Parathyroid adenoma (tissue), 2 donors: Measurements from ENCODE around the gene FIBIN.
"Not testable (repeated sequence)": the region's sequence is repeated elsewhere in the genome, so short reads cannot be mapped to it uniquely, and the experiment has no call there.

Experiments
- H2AFZ ChIP-seq: fragments of 300-600 bp; sonication (generic); one replicate; pipeline ENCODE4 v1.7.0; 2017; ENCODE audit warnings: antibody characterized with exemption, mild to moderate bottlenecking
- H3K27ac ChIP-seq: fragments of 300-600 bp; sonication (generic); one replicate; pipeline ENCODE4 v1.7.0; 2017
- H3K27me3 ChIP-seq: fragments of 300-600 bp; sonication (generic); one replicate; pipeline ENCODE4 v1.7.0; 2017; ENCODE audit warnings: low read length; ENCODE audit not compliant: control insufficient read depth, insufficient read depth
- H3K36me3 ChIP-seq: fragments of 300-600 bp; sonication (generic); one replicate; pipeline ENCODE4 v1.7.0; 2017; ENCODE audit warnings: low read length; ENCODE audit not compliant: control insufficient read depth, insufficient read depth
- H3K4me1 ChIP-seq: fragments of 300-600 bp; sonication (generic); one replicate; pipeline ENCODE4 v1.7.0; 2017; ENCODE audit warnings: control low read depth
- H3K4me2 ChIP-seq: fragments of 300-600 bp; sonication (generic); one replicate; pipeline ENCODE4 v1.7.0; 2017; ENCODE audit warnings: low read length
- H3K4me3 ChIP-seq: fragments of 300-600 bp; sonication (generic); one replicate; pipeline ENCODE4 v1.7.0; 2017; ENCODE audit warnings: low read depth, low read length
- H3K79me2 ChIP-seq: fragments of 300-600 bp; sonication (generic); one replicate; pipeline ENCODE4 v1.7.0; 2017; ENCODE audit warnings: control low read depth
- H3K9ac ChIP-seq: fragments of 300-600 bp; sonication (generic); one replicate; pipeline ENCODE4 v1.7.0; 2017; ENCODE audit warnings: mild to moderate bottlenecking
- H3K9me3 ChIP-seq: fragments of 300-600 bp; sonication (generic); one replicate; pipeline ENCODE4 v1.7.0; 2017; ENCODE audit warnings: low read length; ENCODE audit not compliant: control insufficient read depth
- TF ChIP-seq, protein P1 (sequence below): fragments of 300-600 bp; sonication (generic); IDR thresholded peaks from one replicate; pipeline ENCODE4 v1.7.0; 2017; ENCODE audit warnings: antibody characterized with exemption, mild to moderate bottlenecking
- donor health status: primary hyperparathyroidism.

Gene FIBIN

DNA sequence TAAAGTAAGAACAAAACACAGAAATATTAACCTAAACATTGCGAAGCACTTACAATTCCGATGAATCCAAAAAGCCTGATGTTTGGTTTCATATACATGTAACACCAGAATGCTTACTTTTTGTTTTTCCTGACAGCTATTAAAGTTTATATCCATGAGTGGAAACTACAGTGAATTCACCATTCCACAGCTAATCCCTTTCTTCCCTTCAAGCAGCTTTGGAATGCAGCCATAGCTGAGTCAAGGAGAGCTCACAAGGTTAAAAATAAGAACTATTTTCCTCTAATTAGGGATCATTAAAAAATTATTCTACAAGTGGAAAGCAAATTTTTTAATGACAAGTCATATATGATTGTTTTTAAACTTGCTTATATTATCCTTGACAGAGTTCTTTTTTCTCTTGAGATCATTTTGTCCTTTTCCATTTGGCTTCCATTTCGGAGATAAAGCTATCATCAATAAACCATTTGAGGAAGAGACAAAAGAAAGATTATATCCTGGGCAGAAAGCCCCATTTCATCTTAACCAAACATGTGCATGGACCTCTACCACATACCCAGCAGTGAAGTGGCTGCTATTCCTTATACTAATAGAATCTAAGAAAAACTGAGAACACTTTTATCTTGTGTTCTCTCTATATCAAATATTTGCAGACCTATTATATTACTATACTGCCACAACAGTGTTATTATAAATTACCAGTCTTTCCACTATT is 19.7 kb upstream of the FIBIN start:
- Histone ChIP-seq H3K27me3 (no peaks in the 10 kb centered on the region), H3K36me3 (no peaks in the 10 kb centered on the region), H3K9ac (no peak overlapping the region), H3K4me3 (no peak overlapping the region), H3K9me3 (no peaks in the 10 kb centered on the region), H3K4me2 (no peak overlapping the region), H3K4me1 (no peaks in the 10 kb centered on the region), H3K79me2 (no peaks in the 10 kb centered on the region), H2AFZ (no peak overlapping the region), H3K27ac (no peak overlapping the region)
- TF ChIP-seq, protein P1, sequence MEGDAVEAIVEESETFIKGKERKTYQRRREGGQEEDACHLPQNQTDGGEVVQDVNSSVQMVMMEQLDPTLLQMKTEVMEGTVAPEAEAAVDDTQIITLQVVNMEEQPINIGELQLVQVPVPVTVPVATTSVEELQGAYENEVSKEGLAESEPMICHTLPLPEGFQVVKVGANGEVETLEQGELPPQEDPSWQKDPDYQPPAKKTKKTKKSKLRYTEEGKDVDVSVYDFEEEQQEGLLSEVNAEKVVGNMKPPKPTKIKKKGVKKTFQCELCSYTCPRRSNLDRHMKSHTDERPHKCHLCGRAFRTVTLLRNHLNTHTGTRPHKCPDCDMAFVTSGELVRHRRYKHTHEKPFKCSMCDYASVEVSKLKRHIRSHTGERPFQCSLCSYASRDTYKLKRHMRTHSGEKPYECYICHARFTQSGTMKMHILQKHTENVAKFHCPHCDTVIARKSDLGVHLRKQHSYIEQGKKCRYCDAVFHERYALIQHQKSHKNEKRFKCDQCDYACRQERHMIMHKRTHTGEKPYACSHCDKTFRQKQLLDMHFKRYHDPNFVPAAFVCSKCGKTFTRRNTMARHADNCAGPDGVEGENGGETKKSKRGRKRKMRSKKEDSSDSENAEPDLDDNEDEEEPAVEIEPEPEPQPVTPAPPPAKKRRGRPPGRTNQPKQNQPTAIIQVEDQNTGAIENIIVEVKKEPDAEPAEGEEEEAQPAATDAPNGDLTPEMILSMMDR, result no peak

DNA sequence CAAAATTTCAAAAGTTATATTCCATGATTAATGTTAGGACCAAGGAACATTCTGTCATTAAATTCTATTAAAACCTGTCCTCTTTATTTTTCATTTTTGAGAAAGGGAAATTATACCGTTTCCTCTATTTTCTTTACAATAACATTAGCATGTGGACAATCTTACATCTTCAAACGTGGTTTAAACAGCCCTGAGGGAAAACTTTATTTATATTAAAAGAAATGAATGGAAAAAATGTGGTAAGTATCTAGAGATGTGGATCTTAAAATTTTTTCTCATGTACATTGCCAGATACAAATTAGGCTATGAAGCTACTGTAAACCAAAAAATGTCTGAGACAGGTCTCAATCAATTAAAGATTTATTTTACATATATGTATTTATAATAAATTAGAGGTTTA is 18.9 kb upstream of the FIBIN start:
- no peaks in the 10 kb centered on the region for H3K9me3 ChIP-seq
- no peak overlapping the region for H3K4me3 ChIP-seq
- H2AFZ ChIP-seq, result no peak overlapping the region
- H3K9ac ChIP-seq, result no peak overlapping the region
- H3K4me1 ChIP-seq, result no peaks in the 10 kb centered on the region
- TF ChIP-seq, protein P1, result no peak
- no peaks in the 10 kb centered on the region for H3K27me3 ChIP-seq
- no peaks in the 10 kb centered on the region for H3K36me3 ChIP-seq
- H3K79me2 ChIP-seq, result no peaks in the 10 kb centered on the region
- no peak overlapping the region for H3K27ac ChIP-seq
- no peak overlapping the region for H3K4me2 ChIP-seq

DNA sequence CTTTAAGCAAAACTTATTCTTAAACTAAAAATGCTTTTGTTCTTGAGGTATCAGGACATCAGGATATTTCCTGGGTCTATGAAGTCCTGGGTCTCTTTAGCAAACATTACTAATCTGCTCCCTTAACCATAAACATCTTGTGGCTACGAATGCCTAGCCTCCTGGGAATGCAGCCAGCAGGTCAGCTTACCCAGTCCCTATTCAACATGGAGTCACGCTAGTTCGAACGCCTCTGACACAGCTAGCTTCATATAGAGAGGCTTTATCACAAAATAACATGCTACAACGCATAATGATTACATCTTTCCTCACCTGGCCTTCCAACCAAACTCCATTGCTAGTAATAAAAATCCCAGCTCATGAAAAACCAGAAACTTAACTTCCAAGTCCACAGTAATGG is 17.5 kb upstream of the FIBIN start:
- H3K9me3 ChIP-seq, result no peaks in the 10 kb centered on the region
- no peaks in the 10 kb centered on the region for H3K79me2 ChIP-seq
- H3K36me3 ChIP-seq, result no peaks in the 10 kb centered on the region
- no peaks in the 10 kb centered on the region for H3K4me1 ChIP-seq
- H3K27me3 ChIP-seq, result no peaks in the 10 kb centered on the region
- H2AFZ ChIP-seq, result no peak overlapping the region
- H3K4me2 ChIP-seq, result no peak overlapping the region
- TF ChIP-seq, protein P1, result no peak
- H3K9ac ChIP-seq, result no peak overlapping the region
- no peak overlapping the region for H3K27ac ChIP-seq
- no peak overlapping the region for H3K4me3 ChIP-seq

DNA sequence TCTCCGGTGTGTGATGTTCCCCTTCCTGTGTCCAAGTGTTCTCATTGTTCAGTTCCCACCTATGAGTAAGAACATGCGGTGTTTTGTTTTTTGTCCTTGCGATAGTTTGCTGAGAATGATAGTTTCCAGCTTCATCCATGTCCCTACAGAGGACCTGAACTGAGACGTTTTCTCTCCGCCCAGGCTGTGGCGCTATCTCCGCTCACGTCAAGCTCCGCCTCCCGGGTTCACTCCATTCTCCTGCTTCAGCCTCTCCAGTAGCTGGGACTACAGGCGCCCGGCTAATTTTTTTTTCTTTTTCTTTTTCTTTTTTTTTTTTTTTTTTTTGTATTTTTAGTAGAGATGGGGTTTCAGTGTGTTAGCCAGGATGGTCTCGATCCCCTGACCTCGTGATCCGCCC is 16.7 kb upstream of the FIBIN start:
- H3K36me3 ChIP-seq, H3K9ac ChIP-seq, H3K4me1 ChIP-seq, H3K27me3 ChIP-seq, H3K27ac ChIP-seq, H3K4me3 ChIP-seq, H3K9me3 ChIP-seq, H3K79me2 ChIP-seq, H3K4me2 ChIP-seq, H2AFZ ChIP-seq: not testable (repeated sequence)

DNA sequence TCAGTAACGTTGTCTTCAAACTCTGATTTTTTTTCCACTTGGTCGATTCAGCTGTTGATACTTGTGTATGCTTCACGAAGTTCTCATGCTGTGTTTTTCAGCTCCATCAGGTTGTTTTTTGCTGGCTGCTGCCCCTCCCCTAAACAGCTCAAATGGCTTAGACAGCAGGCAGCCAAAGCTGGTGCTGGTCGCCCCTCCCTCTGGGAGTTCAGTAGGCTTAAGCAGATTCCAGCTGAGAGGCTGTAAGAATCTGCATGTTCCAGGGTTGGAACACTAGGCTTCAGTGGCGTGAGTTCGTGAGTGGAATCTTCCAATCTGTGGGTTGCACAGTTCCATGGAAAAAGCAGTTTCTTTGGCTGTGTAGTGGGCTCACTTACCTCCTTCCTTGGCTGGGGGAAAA is 10.3 kb upstream of the FIBIN start:
- H3K9ac ChIP-seq, result no peak overlapping the region
- no peak overlapping the region for H3K4me2 ChIP-seq
- H3K9me3 ChIP-seq, result no peaks in the 10 kb centered on the region
- H3K79me2 ChIP-seq, result no peaks in the 10 kb centered on the region
- no peaks in the 10 kb centered on the region for H3K4me1 ChIP-seq
- no peak overlapping the region for H3K4me3 ChIP-seq
- H2AFZ ChIP-seq, result no peak overlapping the region
- H3K27ac ChIP-seq, result no peak overlapping the region
- H3K27me3 ChIP-seq, result no peaks in the 10 kb centered on the region
- TF ChIP-seq, protein P1, result no peak
- H3K36me3 ChIP-seq, result no peaks in the 10 kb centered on the region
